ENCODE measurements around the gene LPAR1.

GRCh38 chr9:110995420-110996340 is 42.6 kb downstream of the LPAR1 start:
- TF ChIP-seq CTCF (conservative IDR thresholded peaks at IDR 0.05; ENCODE audit: low read length) (no peak), EZH2phosphoT487 (IDR thresholded peaks at IDR 0.05; ENCODE audit: borderline replicate concordance) (no peak)
